Ovary (tissue), 3 donors: Measurements from ENCODE around the gene CYP46A1.

Source experiments
- EP300 ChIP-seq: sonication (generic); formaldehyde crosslinking; IDR thresholded peaks from one replicate; pipeline ENCODE4 v1.6.1; 2017; ENCODE audit warnings: antibody characterized with exemption
- POLR2A ChIP-seq: fragments of 450-650 bp; IDR thresholded peaks from one replicate; pipeline ENCODE4 v1.6.1; 2017; ENCODE audit warnings: antibody characterized with exemption, mild to moderate bottlenecking, moderate library complexity
- TF ChIP-seq, protein P1 (sequence below), 3 donors: fragments of 450-650 bp in 2 of 3; fragments of 200-600 bp in 1 of 3; IDR thresholded peaks; one replicate each; pipeline versions ENCODE4 v1.5.1 to v1.8.0; 2016 to 2022; ENCODE audit warnings: antibody characterized with exemption in 3 of 3, mild to moderate bottlenecking in 1 of 3
- donor health status: DM: no; HTN: no; CAD: no.

DNA sequence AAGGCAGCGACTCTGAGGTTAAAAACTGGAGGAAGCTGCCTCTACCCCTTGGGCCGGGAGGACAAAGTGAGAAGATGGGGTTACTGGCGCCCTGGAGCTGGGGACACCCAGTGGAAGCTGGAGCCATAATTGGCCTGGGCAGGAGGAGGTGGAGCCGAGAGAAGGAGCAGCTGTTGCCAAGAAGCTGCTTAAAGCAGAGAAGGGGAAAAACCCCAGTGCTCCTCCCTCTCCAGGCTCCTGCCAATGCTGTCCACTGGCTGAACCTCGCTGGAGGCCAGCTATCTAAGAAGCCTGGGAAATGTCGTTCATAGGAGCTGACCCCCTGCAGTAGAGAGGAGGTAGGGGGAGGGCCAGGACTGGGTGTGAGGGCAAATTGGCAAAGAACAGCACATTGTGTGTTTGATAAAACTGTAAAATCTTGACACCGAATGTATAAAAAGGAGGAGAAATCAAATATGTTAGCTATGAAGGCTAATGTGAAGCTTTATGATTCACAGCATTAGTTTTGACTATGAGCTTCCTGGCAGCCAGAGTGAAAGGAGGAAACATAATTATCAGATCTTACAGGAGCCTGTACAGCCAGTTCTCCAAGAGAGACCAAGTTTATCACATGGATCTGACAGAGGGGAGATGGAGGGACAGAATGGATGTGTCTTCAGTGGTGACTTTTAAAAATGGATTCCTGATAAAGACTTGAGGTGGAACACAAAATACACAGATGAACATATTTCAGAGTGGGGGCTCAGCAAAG lies 29.7 kb upstream of the CYP46A1 start:
- TF ChIP-seq, protein P1, sequence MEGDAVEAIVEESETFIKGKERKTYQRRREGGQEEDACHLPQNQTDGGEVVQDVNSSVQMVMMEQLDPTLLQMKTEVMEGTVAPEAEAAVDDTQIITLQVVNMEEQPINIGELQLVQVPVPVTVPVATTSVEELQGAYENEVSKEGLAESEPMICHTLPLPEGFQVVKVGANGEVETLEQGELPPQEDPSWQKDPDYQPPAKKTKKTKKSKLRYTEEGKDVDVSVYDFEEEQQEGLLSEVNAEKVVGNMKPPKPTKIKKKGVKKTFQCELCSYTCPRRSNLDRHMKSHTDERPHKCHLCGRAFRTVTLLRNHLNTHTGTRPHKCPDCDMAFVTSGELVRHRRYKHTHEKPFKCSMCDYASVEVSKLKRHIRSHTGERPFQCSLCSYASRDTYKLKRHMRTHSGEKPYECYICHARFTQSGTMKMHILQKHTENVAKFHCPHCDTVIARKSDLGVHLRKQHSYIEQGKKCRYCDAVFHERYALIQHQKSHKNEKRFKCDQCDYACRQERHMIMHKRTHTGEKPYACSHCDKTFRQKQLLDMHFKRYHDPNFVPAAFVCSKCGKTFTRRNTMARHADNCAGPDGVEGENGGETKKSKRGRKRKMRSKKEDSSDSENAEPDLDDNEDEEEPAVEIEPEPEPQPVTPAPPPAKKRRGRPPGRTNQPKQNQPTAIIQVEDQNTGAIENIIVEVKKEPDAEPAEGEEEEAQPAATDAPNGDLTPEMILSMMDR (IDR thresholded peaks at IDR 0.05) = peak in 1 of 3 donors; percentile 7
- TF ChIP-seq POLR2A (no peak), EP300 (no peak)
